HepG2 (cell line): ENCODE measurements around the gene NSFL1C. TPM values are rescaled to one million over a fixed set of nuclear protein-coding genes. Genes with fewer than 3 reads are reported as not detected.

ENCODE experiments used
- ATM ChIP-seq: fragments of 450-650 bp; IDR thresholded peaks from 2 replicates; pipeline ENCODE4 v1.7.1; 2017; ENCODE audit warnings: mild to moderate bottlenecking, borderline replicate concordance
- DR1 ChIP-seq: sonication (generic); formaldehyde crosslinking; IDR thresholded peaks from 2 replicates; pipeline ENCODE4 v1.8.0; 2021; ENCODE audit warnings: mild to moderate bottlenecking, missing genetic modification reagents, inconsistent platforms
- ETS1 ChIP-seq: sonication (generic); formaldehyde crosslinking; IDR thresholded peaks from 2 replicates; pipeline ENCODE4 v1.4.0; 2020; ENCODE audit warnings: missing genetic modification reagents
- JDP2 ChIP-seq: sonication (generic); formaldehyde crosslinking; IDR thresholded peaks from 2 replicates; pipeline ENCODE4 v1.8.1; 2022; ENCODE audit warnings: missing genetic modification reagents, borderline replicate concordance
- KLF16 ChIP-seq, 2 experiments: sonication (generic) in 1 of 2; formaldehyde crosslinking in 1 of 2; IDR thresholded peaks; 2 replicates each; pipeline versions ENCODE4 v1.6.1 to v1.8.0; 2016 to 2023; ENCODE audit warnings: missing genetic modification reagents in 2 of 2, missing compliant biosample characterization in 1 of 2
- MLLT10 ChIP-seq: sonication (generic); formaldehyde crosslinking; IDR thresholded peaks from 2 replicates; pipeline ENCODE4 v1.4.0; 2020; ENCODE audit warnings: missing genetic modification reagents
- NFE2L1 ChIP-seq: sonication (generic); formaldehyde crosslinking; IDR thresholded peaks from 2 replicates; pipeline ENCODE4 v1.4.0; 2020; ENCODE audit warnings: missing genetic modification reagents, mild to moderate bottlenecking, borderline replicate concordance
- PHF21A ChIP-seq: sonication (generic); formaldehyde crosslinking; IDR thresholded peaks from 2 replicates; pipeline ENCODE4 v1.5.0; 2020; ENCODE audit warnings: mild to moderate bottlenecking, missing genetic modification reagents
- RFX3 ChIP-seq: IDR thresholded peaks from 2 replicates; pipeline ENCODE4 v1.6.1; 2016; ENCODE audit warnings: missing biosample characterization, missing genetic modification reagents
- SP1 ChIP-seq, 2 experiments: fragments of 450-650 bp in 1 of 2; sonication (generic) in 1 of 2; formaldehyde crosslinking in 1 of 2; IDR thresholded peaks; 2 replicates each; pipeline versions ENCODE4 v1.4.0 to v1.6.1; 2016 to 2020; ENCODE audit warnings: missing genetic modification reagents in 1 of 2
- ZKSCAN5 ChIP-seq: sonication (generic); formaldehyde crosslinking; IDR thresholded peaks from 2 replicates; pipeline ENCODE4 v1.5.1; 2020; ENCODE audit warnings: mild to moderate bottlenecking, missing genetic modification reagents
- ZMYM4 ChIP-seq: sonication (generic); formaldehyde crosslinking; IDR thresholded peaks from 2 replicates; pipeline ENCODE4 v1.8.1; 2023; ENCODE audit warnings: mild to moderate bottlenecking, missing genetic modification reagents
- ZNF350 ChIP-seq: sonication (generic); formaldehyde crosslinking; IDR thresholded peaks from 2 replicates; pipeline ENCODE4 v1.4.0; 2020; ENCODE audit warnings: mild to moderate bottlenecking, low read depth, missing genetic modification reagents, borderline replicate concordance
- ZNF354B ChIP-seq: sonication (generic); formaldehyde crosslinking; IDR thresholded peaks from 2 replicates; pipeline ENCODE4 v1.8.0; 2022; ENCODE audit warnings: mild to moderate bottlenecking, missing genetic modification reagents
- ZNF430 ChIP-seq: sonication (generic); formaldehyde crosslinking; IDR thresholded peaks from 2 replicates; pipeline ENCODE4 v1.9.0; 2021; ENCODE audit warnings: mild to moderate bottlenecking, missing genetic modification reagents
- ZNF431 ChIP-seq: sonication (generic); formaldehyde crosslinking; IDR thresholded peaks from 2 replicates; pipeline ENCODE4 v1.9.0; 2022; ENCODE audit warnings: missing genetic modification reagents, low read depth, mild to moderate bottlenecking, borderline replicate concordance
- ZNF44 ChIP-seq: sonication (generic); formaldehyde crosslinking; IDR thresholded peaks from 2 replicates; pipeline ENCODE4 v1.5.1; 2020; ENCODE audit warnings: mild to moderate bottlenecking, missing genetic modification reagents
- ZNF484 ChIP-seq: sonication (generic); formaldehyde crosslinking; IDR thresholded peaks from 2 replicates; pipeline ENCODE4 v1.5.1; 2020; ENCODE audit warnings: mild to moderate bottlenecking, low read depth, missing genetic modification reagents, borderline replicate concordance
- ZNF556 ChIP-seq: sonication (generic); formaldehyde crosslinking; IDR thresholded peaks from 2 replicates; pipeline ENCODE4 v1.4.0; 2020; ENCODE audit warnings: mild to moderate bottlenecking, missing genetic modification reagents, borderline replicate concordance
- ZNF570 ChIP-seq: sonication (generic); formaldehyde crosslinking; IDR thresholded peaks from 2 replicates; pipeline ENCODE4 v1.4.0; 2020; ENCODE audit warnings: mild to moderate bottlenecking, missing genetic modification reagents, borderline replicate concordance
- ZNF614 ChIP-seq: IDR thresholded peaks from 2 replicates; pipeline ENCODE4 v1.6.1; 2018; ENCODE audit warnings: missing biosample characterization, missing genetic modification reagents, inconsistent platforms, borderline replicate concordance
- ZNF709 ChIP-seq: sonication (generic); formaldehyde crosslinking; IDR thresholded peaks from 2 replicates; pipeline ENCODE4 v1.5.0; 2020; ENCODE audit warnings: mild to moderate bottlenecking, missing genetic modification reagents
- ZNF782 ChIP-seq: sonication (generic); formaldehyde crosslinking; IDR thresholded peaks from 2 replicates; pipeline ENCODE4 v1.4.0; 2020; ENCODE audit warnings: missing genetic modification reagents, mild to moderate bottlenecking, borderline replicate concordance
- ZSCAN21 ChIP-seq: sonication (generic); formaldehyde crosslinking; IDR thresholded peaks from 2 replicates; pipeline ENCODE4 v1.8.0; 2022; ENCODE audit warnings: mild to moderate bottlenecking, missing genetic modification reagents, moderate library complexity, borderline replicate concordance
- ZSCAN22 ChIP-seq: sonication (generic); formaldehyde crosslinking; IDR thresholded peaks from 2 replicates; pipeline ENCODE4 v1.4.0; 2020; ENCODE audit warnings: mild to moderate bottlenecking, missing genetic modification reagents
- polyA plus RNA-seq, 8 experiments: library from polyadenylated mRNA; depleted of rRNA in 3 of 8; stranded (reverse) in 7 of 8; unstranded in 1 of 8; fragments of >200 nt; fragmentation: Illumina TruSeq in 4 of 8; extraction: Trizol in 4 of 8; gene quantifications; 2 replicates each; pipeline versions ENCODE4 v1.2.1 to v1.2.3, GENCODE V29; 2011 to 2016; ENCODE audit warnings: low read depth in 4 of 8, missing spikeins in 1 of 8, mixed read lengths in 1 of 8; ENCODE audit not compliant: insufficient read depth in 1 of 8
- total RNA-seq, 5 experiments: library from RNA; depleted of rRNA; stranded (reverse); fragments of >200 nt; fragmentation: Illumina TruSeq; extraction: Trizol; gene quantifications; 2 replicates each; pipeline ENCODE4 v1.2.3, GENCODE V29; 2016; ENCODE audit warnings: low read depth in 1 of 5
- TF ChIP-seq, protein P1 (sequence below): sonication (generic); formaldehyde crosslinking; IDR thresholded peaks from 2 replicates; pipeline ENCODE4 v1.5.1; 2020; ENCODE audit warnings: missing genetic modification reagents, mild to moderate bottlenecking, borderline replicate concordance

Gene NSFL1C
- total and polyA plus RNA-seq, 2 of the 13 experiments (the other 11 are each of a cell fraction or from before 2014, with no cell fraction given): 22.9 to 62.7 TPM

- TF ChIP-seq, protein P1, sequence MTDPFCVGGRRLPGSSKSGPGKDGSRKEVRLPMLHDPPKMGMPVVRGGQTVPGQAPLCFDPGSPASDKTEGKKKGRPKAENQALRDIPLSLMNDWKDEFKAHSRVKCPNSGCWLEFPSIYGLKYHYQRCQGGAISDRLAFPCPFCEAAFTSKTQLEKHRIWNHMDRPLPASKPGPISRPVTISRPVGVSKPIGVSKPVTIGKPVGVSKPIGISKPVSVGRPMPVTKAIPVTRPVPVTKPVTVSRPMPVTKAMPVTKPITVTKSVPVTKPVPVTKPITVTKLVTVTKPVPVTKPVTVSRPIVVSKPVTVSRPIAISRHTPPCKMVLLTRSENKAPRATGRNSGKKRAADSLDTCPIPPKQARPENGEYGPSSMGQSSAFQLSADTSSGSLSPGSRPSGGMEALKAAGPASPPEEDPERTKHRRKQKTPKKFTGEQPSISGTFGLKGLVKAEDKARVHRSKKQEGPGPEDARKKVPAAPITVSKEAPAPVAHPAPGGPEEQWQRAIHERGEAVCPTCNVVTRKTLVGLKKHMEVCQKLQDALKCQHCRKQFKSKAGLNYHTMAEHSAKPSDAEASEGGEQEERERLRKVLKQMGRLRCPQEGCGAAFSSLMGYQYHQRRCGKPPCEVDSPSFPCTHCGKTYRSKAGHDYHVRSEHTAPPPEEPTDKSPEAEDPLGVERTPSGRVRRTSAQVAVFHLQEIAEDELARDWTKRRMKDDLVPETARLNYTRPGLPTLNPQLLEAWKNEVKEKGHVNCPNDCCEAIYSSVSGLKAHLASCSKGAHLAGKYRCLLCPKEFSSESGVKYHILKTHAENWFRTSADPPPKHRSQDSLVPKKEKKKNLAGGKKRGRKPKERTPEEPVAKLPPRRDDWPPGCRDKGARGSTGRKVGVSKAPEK: no peak
- no peak for TF ChIP-seq ZNF782 (CRISPR knock-in tag)
- peak; percentile 75; the same call in 1 of the 2 replicates for TF ChIP-seq ZNF430 (CRISPR knock-in tag)
- no peak; the same call in 1 of the 2 replicates for TF ChIP-seq ZNF709 (CRISPR knock-in tag)
- TF ChIP-seq SP1 (IDR thresholded peaks at IDR 0.05): no peak
- TF ChIP-seq SP1 (CRISPR knock-in tag; IDR thresholded peaks at IDR 0.05): no peak
- TF ChIP-seq JDP2 (CRISPR knock-in tag): no peak
- TF ChIP-seq ZNF354B (CRISPR knock-in tag): no peak; the same call in 1 of the 2 replicates
- TF ChIP-seq NFE2L1 (CRISPR knock-in tag): no peak
- peak; percentile 56; the same call in 1 of the 2 replicates for TF ChIP-seq ZNF614
- TF ChIP-seq ZNF570 (CRISPR knock-in tag): no peak
- peak; percentile 85; the same call in 1 of the 2 replicates for TF ChIP-seq ZSCAN21 (CRISPR knock-in tag)
- TF ChIP-seq ETS1 (CRISPR knock-in tag): no peak
- TF ChIP-seq ZNF431: no peak
- TF ChIP-seq KLF16 (CRISPR knock-in tag; IDR thresholded peaks at IDR 0.05): peak in 1 of 2 experiments; percentile 96; a peak in 2 of 4 replicates
- 0 out of 2 replicates have a peak, but pooled peaks have one; percentile 12 for TF ChIP-seq ZNF44 (CRISPR knock-in tag)
- TF ChIP-seq ZKSCAN5 (CRISPR knock-in tag): no peak
- peak; percentile 22; the same call in 1 of the 2 replicates for TF ChIP-seq DR1 (CRISPR knock-in tag)
- peak; percentile 92; the same call in 1 of the 2 replicates for TF ChIP-seq ZNF556
- TF ChIP-seq ZSCAN22 (CRISPR knock-in tag): 0 out of 2 replicates have a peak, but pooled peaks have one; percentile 43
- TF ChIP-seq ATM: no peak
- no peak for TF ChIP-seq ZNF484 (CRISPR knock-in tag)
- TF ChIP-seq PHF21A (CRISPR knock-in tag): peak; percentile 55; the same call in 1 of the 2 replicates
- TF ChIP-seq ZNF350 (CRISPR knock-in tag): peak; percentile 73
- TF ChIP-seq MLLT10: no peak
- TF ChIP-seq RFX3 (CRISPR knock-in tag): peak; percentile 9; the same call in 1 of the 2 replicates
- TF ChIP-seq ZMYM4 (CRISPR knock-in tag): peak; percentile 94
Measured at GRCh38 chr20:1392693-1393506, 73.7 kb downstream of the NSFL1C start, which contains the start of gene FKBP1A (continued).
